Ovary (tissue), 9 donors: ENCODE data around the gene STK39. TPM values are rescaled to one million over a fixed set of nuclear protein-coding genes. Genes with fewer than 3 reads are reported as not detected.

ENCODE experiments used
- DNase-seq, 5 donors: peaks; one replicate each; pipeline ENCODE4 v3.0.0-alpha.2; 2019 to 2020
- H3K27ac ChIP-seq, 2 donors: fragments of 200-600 bp; one replicate each; pipeline versions ENCODE4 v1.5.1 to v1.8.0; 2019 to 2022
- H3K27me3 ChIP-seq: fragments of 200-600 bp; one replicate; pipeline ENCODE4 v1.8.0; 2022
- H3K36me3 ChIP-seq: fragments of 200-600 bp; sonication (generic); one replicate; pipeline ENCODE4 v1.5.1; 2019
- H3K4me1 ChIP-seq: one replicate; pipeline ENCODE4 v1.8.1; 2013; ENCODE audit warnings: mild to moderate bottlenecking, moderate library complexity; ENCODE audit not compliant: insufficient read depth
- H3K4me3 ChIP-seq: fragments of 200-600 bp; sonication (generic); one replicate; pipeline ENCODE4 v1.5.1; 2017
- H3K9me3 ChIP-seq, 2 donors: fragments of 200-600 bp in 1 of 2; sonication (generic) in 1 of 2; one replicate each; pipeline versions ENCODE4 v1.5.1 to v1.8.1; 2013 to 2019; ENCODE audit warnings: mild to moderate bottlenecking in 1 of 2, moderate library complexity in 1 of 2
- EP300 ChIP-seq: sonication (generic); formaldehyde crosslinking; IDR thresholded peaks from one replicate; pipeline ENCODE4 v1.6.1; 2017; ENCODE audit warnings: antibody characterized with exemption
- POLR2A ChIP-seq: fragments of 450-650 bp; IDR thresholded peaks from one replicate; pipeline ENCODE4 v1.6.1; 2017; ENCODE audit warnings: antibody characterized with exemption, mild to moderate bottlenecking, moderate library complexity
- WGBS, 3 donors: extraction: QIAGEN DNeasy Blood & Tissue Kit in 1 of 3; methylation state at CpG; one replicate each; pipeline versions ENCODE4 v1.1.5 to v1.1.7; 2013 to 2017; 5-methylcytosine and 5-hydroxymethylcytosine counted together
- intact Hi-C, 4 donors: fragments of 100-400 bp; cut with DNase I; formaldehyde crosslinking; loops; one replicate each; pipeline versions ENCODE4 v1.11.0 to v1.15.1; 2022 to 2023
- polyA plus RNA-seq, 2 donors: library from polyadenylated mRNA; stranded (reverse); fragments of 200-250 nt in 1 of 2; fragments of 350-450 nt in 1 of 2; fragmentation: Illumina TruSeq in 1 of 2; extraction: RNeasy Lipid Tissue Mini Kit (QIAGEN cat#74804) in 1 of 2; gene quantifications; one replicate each; pipeline ENCODE4 v1.2.3, GENCODE V29; 2013 to 2014
- total RNA-seq, 7 donors: library from RNA; depleted of rRNA in 2 of 7; stranded (reverse); fragments of >200 nt in 2 of 7; fragmentation: NEBNext Ultra II Directional in 3 of 7; extraction: Animal tissue kit (Norgen Biotek cat#: 25700) in 3 of 7; gene quantifications; one replicate each; pipeline versions ENCODE4 v1.1.0 to v1.2.4, GENCODE V29; 2016 to 2023
- TF ChIP-seq, protein P1 (sequence below), 3 donors: fragments of 450-650 bp in 2 of 3; fragments of 200-600 bp in 1 of 3; IDR thresholded peaks; one replicate each; pipeline versions ENCODE4 v1.5.1 to v1.8.0; 2016 to 2022; ENCODE audit warnings: antibody characterized with exemption in 3 of 3, mild to moderate bottlenecking in 1 of 3
- donor health status: DM: no; HTN: no; CAD: no; lungs with moderate emphysema.
- donor health status: DM: no; HTN: no; CAD: no.
- donor health status: Bipolar disorder and iron deficiency.
- donor health status: DM: yes; HTN: yes; CAD: no.
- donor health status: DM: no; HTN: no; CAD: no.
- donor health status: DM: yes; HTN: yes; CAD: no.

The STK39 gene
- total and polyA plus RNA-seq, 9 donors, result 5.9 to 14.1 (median 10.6) TPM

DNA sequence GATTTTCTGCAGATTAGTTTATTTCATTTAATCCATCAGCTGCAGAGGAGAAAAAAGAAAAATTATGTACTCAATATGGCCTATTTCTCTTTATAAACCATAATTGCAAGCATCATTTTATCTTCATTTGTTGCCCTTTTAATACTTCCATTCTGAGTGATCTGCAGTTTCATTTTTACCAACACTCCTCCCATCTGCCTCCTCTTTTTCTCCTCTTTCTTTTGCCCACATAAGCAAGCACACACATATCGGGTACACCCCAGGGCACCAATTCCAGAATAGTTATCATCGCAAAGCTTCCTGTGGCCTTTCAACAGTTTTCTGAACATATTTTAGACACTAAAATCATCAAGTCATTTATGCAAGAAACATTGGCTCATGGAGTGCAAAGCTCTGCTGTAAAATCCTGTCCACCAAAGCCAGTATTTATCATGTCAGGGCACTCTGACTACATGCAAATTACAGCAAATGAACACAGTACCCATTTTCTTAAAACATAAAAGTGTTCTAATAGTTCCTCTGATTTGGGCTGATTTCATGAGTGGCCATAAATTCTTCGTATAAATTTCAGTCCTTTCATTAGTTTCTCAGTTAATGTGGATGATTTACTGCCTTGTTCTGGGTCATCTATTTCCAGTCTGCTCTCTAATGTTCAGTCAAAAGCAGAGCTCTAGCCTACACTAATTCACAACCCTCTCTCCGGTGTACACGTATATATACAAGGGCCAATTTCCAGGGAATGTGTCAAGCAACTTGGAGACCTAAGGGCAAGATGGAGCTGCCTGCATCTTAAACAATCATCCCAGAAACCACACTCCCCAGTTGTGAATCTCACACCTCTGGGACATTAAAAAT, 281.3 kb downstream of the STK39 start:
- 73 to 82% (median 79%) methylated on average over 5 of the region's 5 CpGs for WGBS, 3 donors
- Histone ChIP-seq H3K4me1 (no peaks in the 10 kb centered on the region), H3K4me3 (no peak overlapping the region), H3K36me3 (no peaks in the 10 kb centered on the region), H3K27me3 (no peaks in the 10 kb centered on the region), H3K9me3 (no peaks in the 10 kb centered on the region), H3K27ac (no peak overlapping the region)
- intact Hi-C loops, result no loop called here
- TF ChIP-seq, protein P1, sequence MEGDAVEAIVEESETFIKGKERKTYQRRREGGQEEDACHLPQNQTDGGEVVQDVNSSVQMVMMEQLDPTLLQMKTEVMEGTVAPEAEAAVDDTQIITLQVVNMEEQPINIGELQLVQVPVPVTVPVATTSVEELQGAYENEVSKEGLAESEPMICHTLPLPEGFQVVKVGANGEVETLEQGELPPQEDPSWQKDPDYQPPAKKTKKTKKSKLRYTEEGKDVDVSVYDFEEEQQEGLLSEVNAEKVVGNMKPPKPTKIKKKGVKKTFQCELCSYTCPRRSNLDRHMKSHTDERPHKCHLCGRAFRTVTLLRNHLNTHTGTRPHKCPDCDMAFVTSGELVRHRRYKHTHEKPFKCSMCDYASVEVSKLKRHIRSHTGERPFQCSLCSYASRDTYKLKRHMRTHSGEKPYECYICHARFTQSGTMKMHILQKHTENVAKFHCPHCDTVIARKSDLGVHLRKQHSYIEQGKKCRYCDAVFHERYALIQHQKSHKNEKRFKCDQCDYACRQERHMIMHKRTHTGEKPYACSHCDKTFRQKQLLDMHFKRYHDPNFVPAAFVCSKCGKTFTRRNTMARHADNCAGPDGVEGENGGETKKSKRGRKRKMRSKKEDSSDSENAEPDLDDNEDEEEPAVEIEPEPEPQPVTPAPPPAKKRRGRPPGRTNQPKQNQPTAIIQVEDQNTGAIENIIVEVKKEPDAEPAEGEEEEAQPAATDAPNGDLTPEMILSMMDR (IDR thresholded peaks at IDR 0.05), result no peak
- TF ChIP-seq POLR2A, result no peak
- no peak for TF ChIP-seq EP300
- DNase-seq, result no peak

GRCh38 chr2:167964650-167965413, 282.6 kb downstream of the STK39 start:
- Histone ChIP-seq H3K27ac (no peak overlapping the region), H3K27me3 (no peaks in the 10 kb centered on the region), H3K4me1 (no peaks in the 10 kb centered on the region), H3K4me3 (no peak overlapping the region), H3K9me3 (no peaks in the 10 kb centered on the region), H3K36me3 (no peaks in the 10 kb centered on the region)
- TF ChIP-seq EP300 (no peak), POLR2A (no peak)
- TF ChIP-seq, protein P1 (IDR thresholded peaks at IDR 0.05), result no peak
- intact Hi-C loops, result no loop called here
- DNase-seq, result no peak
- WGBS, 3 donors, result 67 to 80% (median 74%) methylated on average over 5 of the region's 5 CpGs

- no peak for TF ChIP-seq EP300
- no peak for TF ChIP-seq POLR2A
- TF ChIP-seq, protein P1 (IDR thresholded peaks at IDR 0.05), result no peak
- Histone ChIP-seq H3K4me1 (no peaks in the 10 kb centered on the region), H3K9me3 (no peaks in the 10 kb centered on the region), H3K27ac (no peak overlapping the region), H3K36me3 (no peaks in the 10 kb centered on the region), H3K4me3 (no peak overlapping the region), H3K27me3 (no peaks in the 10 kb centered on the region)
- no peak for DNase-seq
- 96 to 97% (median 96%) methylated on average over 9 of the region's 9 CpGs for WGBS, 3 donors
- intact Hi-C loops, result no loop called here
Measured at GRCh38 chr2:167963899-167964649, 283.3 kb downstream of the STK39 start.
